ENCODE results near the gene PIAS4. TPM values are rescaled to one million over a fixed set of nuclear protein-coding genes. Genes with fewer than 3 reads are reported as not detected.
A peak's percentile ranks its signal among the peaks of the same experiment; 100 is the strongest.

PIAS4 gene
- total and polyA plus RNA-seq, 9 of the 15 experiments (the other 6 are each of a cell fraction or from before 2014, with no cell fraction given), result 0.27 to 34.9 (median 14.4) TPM

DNA sequence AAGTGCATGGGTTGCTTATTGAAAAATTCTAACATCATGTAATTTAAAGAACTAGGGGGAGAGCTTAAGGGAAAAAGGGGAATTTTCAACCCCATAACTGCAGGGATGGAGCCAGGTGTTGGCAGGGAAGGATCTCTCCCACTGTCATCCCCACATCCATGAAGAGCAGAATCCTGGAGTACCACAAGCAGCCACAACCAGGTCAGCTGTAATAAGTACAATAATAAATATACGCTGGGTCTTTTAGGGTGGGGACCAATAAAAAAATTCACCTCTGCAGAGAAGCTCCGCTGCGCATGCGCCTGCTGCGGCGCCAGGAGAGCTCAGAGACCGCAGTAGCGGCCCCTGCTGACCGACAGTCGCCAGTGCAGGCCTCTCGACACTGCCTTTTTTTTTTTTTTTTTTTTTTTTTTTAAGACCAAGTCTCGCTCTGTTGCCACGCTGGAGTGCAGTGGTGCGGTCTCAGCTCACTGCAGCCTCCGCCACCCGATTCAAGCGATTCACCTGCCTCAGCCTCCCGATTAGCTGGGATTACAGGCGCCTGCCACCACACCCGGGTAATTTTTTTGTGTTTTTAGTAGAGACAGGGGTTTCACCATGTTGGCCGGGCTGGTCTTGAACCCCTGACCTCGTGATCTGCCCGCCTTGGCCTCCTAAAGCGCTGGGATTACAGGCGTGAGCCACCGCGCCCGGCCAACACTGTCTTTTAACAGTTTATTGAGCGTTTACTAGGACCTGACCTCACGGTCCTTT lies 19.7 kb upstream of the PIAS4 start (continued):
- no peak for TF ChIP-seq ZNF282 (CRISPR knock-in tag; IDR thresholded peaks at IDR 0.05)
- TF ChIP-seq NR4A1 (CRISPR knock-in tag; IDR thresholded peaks at IDR 0.05), result no peak
- TF ChIP-seq NR4A1 (tag; IDR thresholded peaks at IDR 0.05), result 0 out of 2 replicates have a peak, but pooled peaks have one; percentile 23
- TF ChIP-seq SREBF1 (IDR thresholded peaks at IDR 0.05; ENCODE audit: borderline replicate concordance, low read depth, low read length), result no peak
- TF ChIP-seq, protein P1, sequence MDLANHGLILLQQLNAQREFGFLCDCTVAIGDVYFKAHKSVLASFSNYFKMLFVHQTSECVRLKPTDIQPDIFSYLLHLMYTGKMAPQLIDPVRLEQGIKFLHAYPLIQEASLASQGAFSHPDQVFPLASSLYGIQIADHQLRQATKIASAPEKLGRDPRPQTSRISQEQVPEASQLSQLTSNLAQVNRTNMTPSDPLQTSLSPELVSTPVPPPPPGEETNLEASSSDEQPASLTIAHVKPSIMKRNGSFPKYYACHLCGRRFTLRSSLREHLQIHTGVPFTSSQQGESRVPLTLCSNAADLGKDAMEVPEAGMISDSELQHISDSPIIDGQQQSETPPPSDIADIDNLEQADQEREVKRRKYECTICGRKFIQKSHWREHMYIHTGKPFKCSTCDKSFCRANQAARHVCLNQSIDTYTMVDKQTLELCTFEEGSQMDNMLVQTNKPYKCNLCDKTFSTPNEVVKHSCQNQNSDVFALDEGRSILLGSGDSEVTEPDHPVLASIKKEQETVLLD (IDR thresholded peaks at IDR 0.05), result peak; percentile 95
- no peak for TF ChIP-seq ZNF445 (CRISPR knock-in tag; IDR thresholded peaks at IDR 0.05; ENCODE audit: low read depth)
- no peak for TF ChIP-seq PCBP2 (IDR thresholded peaks at IDR 0.05; ENCODE audit: low read depth, low read length, poor library complexity, severe bottlenecking)
- TF ChIP-seq KAT2B (IDR thresholded peaks at IDR 0.05; ENCODE audit: low read depth, low read length), result no peak
- TF ChIP-seq PHF8 (IDR thresholded peaks at IDR 0.05; ENCODE audit: borderline replicate concordance, low read length), result peak; percentile 30; the same call in 1 of the 2 replicates
- TF ChIP-seq, protein P2, sequence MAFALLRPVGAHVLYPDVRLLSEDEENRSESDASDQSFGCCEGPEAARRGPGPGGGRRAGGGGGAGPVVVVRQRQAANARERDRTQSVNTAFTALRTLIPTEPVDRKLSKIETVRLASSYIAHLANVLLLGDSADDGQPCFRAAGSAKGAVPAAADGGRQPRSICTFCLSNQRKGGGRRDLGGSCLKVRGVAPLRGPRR (CRISPR knock-in tag; IDR thresholded peaks at IDR 0.05), result no peak
- TF ChIP-seq ZNF830 (CRISPR knock-in tag; IDR thresholded peaks at IDR 0.05), result no peak
- TF ChIP-seq CEBPG (CRISPR knock-in tag; IDR thresholded peaks at IDR 0.05), result no peak
- no peak for TF ChIP-seq CEBPG (tag; conservative IDR thresholded peaks at IDR 0.05 in 1 of 2, IDR thresholded peaks at IDR 0.05 in 1 of 2)
- no peak for TF ChIP-seq RCOR1 (IDR thresholded peaks at IDR 0.05; ENCODE audit: borderline replicate concordance in 1 of 2, low read depth in 2 of 2, low read length in 2 of 2)
- peak; percentile 76 for TF ChIP-seq MEIS2 (IDR thresholded peaks at IDR 0.05; ENCODE audit: partially characterized antibody)
- no peak for TF ChIP-seq ZNF146 (CRISPR knock-in tag; IDR thresholded peaks at IDR 0.05; ENCODE audit: unreplicated experiment)
- TF ChIP-seq, protein P3, sequence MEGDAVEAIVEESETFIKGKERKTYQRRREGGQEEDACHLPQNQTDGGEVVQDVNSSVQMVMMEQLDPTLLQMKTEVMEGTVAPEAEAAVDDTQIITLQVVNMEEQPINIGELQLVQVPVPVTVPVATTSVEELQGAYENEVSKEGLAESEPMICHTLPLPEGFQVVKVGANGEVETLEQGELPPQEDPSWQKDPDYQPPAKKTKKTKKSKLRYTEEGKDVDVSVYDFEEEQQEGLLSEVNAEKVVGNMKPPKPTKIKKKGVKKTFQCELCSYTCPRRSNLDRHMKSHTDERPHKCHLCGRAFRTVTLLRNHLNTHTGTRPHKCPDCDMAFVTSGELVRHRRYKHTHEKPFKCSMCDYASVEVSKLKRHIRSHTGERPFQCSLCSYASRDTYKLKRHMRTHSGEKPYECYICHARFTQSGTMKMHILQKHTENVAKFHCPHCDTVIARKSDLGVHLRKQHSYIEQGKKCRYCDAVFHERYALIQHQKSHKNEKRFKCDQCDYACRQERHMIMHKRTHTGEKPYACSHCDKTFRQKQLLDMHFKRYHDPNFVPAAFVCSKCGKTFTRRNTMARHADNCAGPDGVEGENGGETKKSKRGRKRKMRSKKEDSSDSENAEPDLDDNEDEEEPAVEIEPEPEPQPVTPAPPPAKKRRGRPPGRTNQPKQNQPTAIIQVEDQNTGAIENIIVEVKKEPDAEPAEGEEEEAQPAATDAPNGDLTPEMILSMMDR (IDR thresholded peaks at IDR 0.05 in 2 of 3, conservative IDR thresholded peaks at IDR 0.05 in 1 of 3; ENCODE audit: insufficient read depth in 2 of 3, low read depth in 1 of 3, low read length in 3 of 3), result peak; percentile 86 to 95 (median 90)
- TF ChIP-seq CREB1 (IDR thresholded peaks at IDR 0.05), result no peak
- TF ChIP-seq CREB1 (CRISPR knock-in tag; IDR thresholded peaks at IDR 0.05), result no peak
- TF ChIP-seq SMARCA4 (IDR thresholded peaks at IDR 0.05), result no peak
- TF ChIP-seq POLR2H (tag; IDR thresholded peaks at IDR 0.05; ENCODE audit: low read depth), result no peak
- TF ChIP-seq, protein P4, sequence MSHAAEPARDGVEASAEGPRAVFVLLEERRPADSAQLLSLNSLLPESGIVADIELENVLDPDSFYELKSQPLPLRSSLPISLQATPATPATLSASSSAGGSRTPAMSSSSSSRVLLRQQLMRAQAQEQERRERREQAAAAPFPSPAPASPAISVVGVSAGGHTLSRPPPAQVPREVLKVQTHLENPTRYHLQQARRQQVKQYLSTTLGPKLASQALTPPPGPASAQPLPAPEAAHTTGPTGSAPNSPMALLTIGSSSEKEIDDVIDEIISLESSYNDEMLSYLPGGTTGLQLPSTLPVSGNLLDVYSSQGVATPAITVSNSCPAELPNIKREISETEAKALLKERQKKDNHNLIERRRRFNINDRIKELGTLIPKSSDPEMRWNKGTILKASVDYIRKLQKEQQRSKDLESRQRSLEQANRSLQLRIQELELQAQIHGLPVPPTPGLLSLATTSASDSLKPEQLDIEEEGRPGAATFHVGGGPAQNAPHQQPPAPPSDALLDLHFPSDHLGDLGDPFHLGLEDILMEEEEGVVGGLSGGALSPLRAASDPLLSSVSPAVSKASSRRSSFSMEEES (CRISPR knock-in tag; IDR thresholded peaks at IDR 0.05), result peak; percentile 17; the same call in 1 of the 2 replicates
- no peak for TF ChIP-seq NELFE (IDR thresholded peaks at IDR 0.05; ENCODE audit: insufficient read depth, insufficient read length)
- TF ChIP-seq RBFOX2 (IDR thresholded peaks at IDR 0.05; ENCODE audit: low read depth, low read length), result peak; percentile 61
